HepG2 (cell line): ENCODE data around the gene COQ9. TPM values are rescaled to one million over a fixed set of nuclear protein-coding genes. Genes with fewer than 3 reads are reported as not detected.

Experiments used
- ATF7 ChIP-seq, 2 experiments: fragments of 450-650 bp in 1 of 2; sonication (generic) in 1 of 2; formaldehyde crosslinking in 1 of 2; IDR thresholded peaks; 2 replicates each; pipeline versions ENCODE4 v1.4.0 to v1.6.1; 2016 to 2020; ENCODE audit warnings: antibody characterized with exemption in 1 of 2, mild to moderate bottlenecking in 1 of 2, missing genetic modification reagents in 1 of 2
- KDM3A ChIP-seq: IDR thresholded peaks from 2 replicates; pipeline ENCODE4 v1.6.1; 2018; ENCODE audit warnings: low read depth, missing compliant biosample characterization
- KMT2B ChIP-seq: IDR thresholded peaks from 2 replicates; pipeline ENCODE4 v1.6.1; 2016; ENCODE audit warnings: missing genetic modification reagents, missing compliant biosample characterization
- MXD4 ChIP-seq: IDR thresholded peaks from 2 replicates; pipeline ENCODE4 v1.6.1; 2016; ENCODE audit warnings: mild to moderate bottlenecking, missing biosample characterization, missing genetic modification reagents
- ZFP36L2 ChIP-seq: sonication (generic); formaldehyde crosslinking; IDR thresholded peaks from 2 replicates; pipeline ENCODE4 v1.4.0; 2020; ENCODE audit warnings: missing genetic modification reagents
- polyA plus RNA-seq, 8 experiments: library from polyadenylated mRNA; depleted of rRNA in 3 of 8; stranded (reverse) in 7 of 8; unstranded in 1 of 8; fragments of >200 nt; fragmentation: Illumina TruSeq in 4 of 8; extraction: Trizol in 4 of 8; gene quantifications; 2 replicates each; pipeline versions ENCODE4 v1.2.1 to v1.2.3, GENCODE V29; 2011 to 2016; ENCODE audit warnings: low read depth in 4 of 8, missing spikeins in 1 of 8, mixed read lengths in 1 of 8; ENCODE audit not compliant: insufficient read depth in 1 of 8
- total RNA-seq, 5 experiments: library from RNA; depleted of rRNA; stranded (reverse); fragments of >200 nt; fragmentation: Illumina TruSeq; extraction: Trizol; gene quantifications; 2 replicates each; pipeline ENCODE4 v1.2.3, GENCODE V29; 2016; ENCODE audit warnings: low read depth in 1 of 5
- TF ChIP-seq, protein P1 (sequence below): sonication (generic); formaldehyde crosslinking; IDR thresholded peaks from 2 replicates; pipeline ENCODE4 v1.8.1; 2023; ENCODE audit warnings: mild to moderate bottlenecking, missing genetic modification reagents
- TF ChIP-seq, protein P2 (sequence below): sonication (generic); formaldehyde crosslinking; IDR thresholded peaks from 2 replicates; pipeline ENCODE4 v1.5.0; 2020; ENCODE audit warnings: missing genetic modification reagents
- TF ChIP-seq, protein P3 (sequence below): sonication (generic); formaldehyde crosslinking; IDR thresholded peaks from 2 replicates; pipeline ENCODE4 v1.4.0; 2020; ENCODE audit warnings: mild to moderate bottlenecking, low read depth, missing genetic modification reagents
- TF ChIP-seq, protein P4 (sequence below): sonication (generic); formaldehyde crosslinking; IDR thresholded peaks from 2 replicates; pipeline ENCODE4 v1.8.0; 2022; ENCODE audit warnings: missing genetic modification reagents, mild to moderate bottlenecking, moderate library complexity, borderline replicate concordance
- TF ChIP-seq, protein P5 (sequence below): IDR thresholded peaks from 2 replicates; pipeline ENCODE4 v1.6.1; 2016
- TF ChIP-seq, protein P6 (sequence below): sonication (generic); formaldehyde crosslinking; IDR thresholded peaks from 2 replicates; pipeline ENCODE4 v1.4.0; 2020; ENCODE audit warnings: mild to moderate bottlenecking, missing genetic modification reagents
- TF ChIP-seq, protein P7 (sequence below): sonication (generic); formaldehyde crosslinking; IDR thresholded peaks from 2 replicates; pipeline ENCODE4 v1.4.0; 2020; ENCODE audit warnings: missing genetic modification reagents, mild to moderate bottlenecking, borderline replicate concordance

COQ9 gene
- total and polyA plus RNA-seq, 2 of the 13 experiments (the other 11 are each of a cell fraction or from before 2014, with no cell fraction given), result 57.5 to 108 TPM

DNA sequence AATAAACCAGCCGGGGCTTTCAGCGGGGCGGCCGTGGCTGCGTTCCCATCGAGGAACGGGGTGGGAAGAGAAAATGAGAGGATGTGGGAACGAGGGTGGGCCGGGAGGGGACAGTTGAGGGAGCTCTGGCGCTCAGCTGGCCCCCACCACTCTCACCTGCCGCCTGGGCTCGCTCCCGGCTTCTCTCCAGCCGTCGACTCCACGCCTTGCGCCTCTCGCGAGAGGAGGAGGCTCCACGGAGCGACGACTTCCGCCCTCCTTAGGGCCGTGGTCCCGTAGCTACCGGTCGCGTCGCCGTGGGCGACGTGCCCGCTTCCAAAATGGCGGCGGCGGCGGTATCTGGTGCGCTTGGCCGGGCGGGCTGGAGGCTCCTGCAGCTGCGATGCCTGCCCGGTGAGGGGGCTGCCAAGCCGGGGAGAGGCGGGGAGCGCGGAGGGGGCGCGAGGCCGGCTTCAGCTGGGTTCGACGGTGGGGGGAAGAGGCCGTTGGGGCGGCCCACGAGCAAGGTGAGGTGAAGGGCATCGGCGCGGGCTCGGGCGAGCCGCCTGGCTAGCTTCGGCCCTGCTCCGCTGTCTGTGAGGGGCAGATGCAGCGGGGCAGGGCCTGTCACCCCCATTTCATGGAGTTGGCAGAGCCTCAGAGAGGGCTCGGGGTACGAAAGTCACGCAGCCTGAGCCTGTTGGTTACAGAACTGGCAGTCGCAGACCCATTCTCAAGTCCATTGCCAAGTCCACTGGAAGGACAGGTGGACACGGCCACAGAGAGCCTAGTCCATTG, at the start of gene COQ9, which contains the start of gene CIAPIN1 (continued):
- TF ChIP-seq, protein P1, sequence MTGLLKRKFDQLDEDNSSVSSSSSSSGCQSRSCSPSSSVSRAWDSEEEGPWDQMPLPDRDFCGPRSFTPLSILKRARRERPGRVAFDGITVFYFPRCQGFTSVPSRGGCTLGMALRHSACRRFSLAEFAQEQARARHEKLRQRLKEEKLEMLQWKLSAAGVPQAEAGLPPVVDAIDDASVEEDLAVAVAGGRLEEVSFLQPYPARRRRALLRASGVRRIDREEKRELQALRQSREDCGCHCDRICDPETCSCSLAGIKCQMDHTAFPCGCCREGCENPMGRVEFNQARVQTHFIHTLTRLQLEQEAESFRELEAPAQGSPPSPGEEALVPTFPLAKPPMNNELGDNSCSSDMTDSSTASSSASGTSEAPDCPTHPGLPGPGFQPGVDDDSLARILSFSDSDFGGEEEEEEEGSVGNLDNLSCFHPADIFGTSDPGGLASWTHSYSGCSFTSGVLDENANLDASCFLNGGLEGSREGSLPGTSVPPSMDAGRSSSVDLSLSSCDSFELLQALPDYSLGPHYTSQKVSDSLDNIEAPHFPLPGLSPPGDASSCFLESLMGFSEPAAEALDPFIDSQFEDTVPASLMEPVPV (CRISPR knock-in tag), result peak; percentile 82
- TF ChIP-seq, protein P2, sequence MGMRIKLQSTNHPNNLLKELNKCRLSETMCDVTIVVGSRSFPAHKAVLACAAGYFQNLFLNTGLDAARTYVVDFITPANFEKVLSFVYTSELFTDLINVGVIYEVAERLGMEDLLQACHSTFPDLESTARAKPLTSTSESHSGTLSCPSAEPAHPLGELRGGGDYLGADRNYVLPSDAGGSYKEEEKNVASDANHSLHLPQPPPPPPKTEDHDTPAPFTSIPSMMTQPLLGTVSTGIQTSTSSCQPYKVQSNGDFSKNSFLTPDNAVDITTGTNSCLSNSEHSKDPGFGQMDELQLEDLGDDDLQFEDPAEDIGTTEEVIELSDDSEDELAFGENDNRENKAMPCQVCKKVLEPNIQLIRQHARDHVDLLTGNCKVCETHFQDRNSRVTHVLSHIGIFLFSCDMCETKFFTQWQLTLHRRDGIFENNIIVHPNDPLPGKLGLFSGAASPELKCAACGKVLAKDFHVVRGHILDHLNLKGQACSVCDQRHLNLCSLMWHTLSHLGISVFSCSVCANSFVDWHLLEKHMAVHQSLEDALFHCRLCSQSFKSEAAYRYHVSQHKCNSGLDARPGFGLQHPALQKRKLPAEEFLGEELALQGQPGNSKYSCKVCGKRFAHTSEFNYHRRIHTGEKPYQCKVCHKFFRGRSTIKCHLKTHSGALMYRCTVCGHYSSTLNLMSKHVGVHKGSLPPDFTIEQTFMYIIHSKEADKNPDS (CRISPR knock-in tag), result no peak
- TF ChIP-seq, protein P3, sequence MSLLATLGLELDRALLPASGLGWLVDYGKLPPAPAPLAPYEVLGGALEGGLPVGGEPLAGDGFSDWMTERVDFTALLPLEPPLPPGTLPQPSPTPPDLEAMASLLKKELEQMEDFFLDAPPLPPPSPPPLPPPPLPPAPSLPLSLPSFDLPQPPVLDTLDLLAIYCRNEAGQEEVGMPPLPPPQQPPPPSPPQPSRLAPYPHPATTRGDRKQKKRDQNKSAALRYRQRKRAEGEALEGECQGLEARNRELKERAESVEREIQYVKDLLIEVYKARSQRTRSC, result peak; percentile 85; the same call in 1 of the 2 replicates
- no peak; the same call in 1 of the 2 replicates for TF ChIP-seq ZFP36L2
- TF ChIP-seq, protein P4, sequence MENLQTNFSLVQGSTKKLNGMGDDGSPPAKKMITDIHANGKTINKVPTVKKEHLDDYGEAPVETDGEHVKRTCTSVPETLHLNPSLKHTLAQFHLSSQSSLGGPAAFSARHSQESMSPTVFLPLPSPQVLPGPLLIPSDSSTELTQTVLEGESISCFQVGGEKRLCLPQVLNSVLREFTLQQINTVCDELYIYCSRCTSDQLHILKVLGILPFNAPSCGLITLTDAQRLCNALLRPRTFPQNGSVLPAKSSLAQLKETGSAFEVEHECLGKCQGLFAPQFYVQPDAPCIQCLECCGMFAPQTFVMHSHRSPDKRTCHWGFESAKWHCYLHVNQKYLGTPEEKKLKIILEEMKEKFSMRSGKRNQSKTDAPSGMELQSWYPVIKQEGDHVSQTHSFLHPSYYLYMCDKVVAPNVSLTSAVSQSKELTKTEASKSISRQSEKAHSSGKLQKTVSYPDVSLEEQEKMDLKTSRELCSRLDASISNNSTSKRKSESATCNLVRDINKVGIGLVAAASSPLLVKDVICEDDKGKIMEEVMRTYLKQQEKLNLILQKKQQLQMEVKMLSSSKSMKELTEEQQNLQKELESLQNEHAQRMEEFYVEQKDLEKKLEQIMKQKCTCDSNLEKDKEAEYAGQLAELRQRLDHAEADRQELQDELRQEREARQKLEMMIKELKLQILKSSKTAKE (CRISPR knock-in tag), result peak; percentile 80
- TF ChIP-seq, protein P5, sequence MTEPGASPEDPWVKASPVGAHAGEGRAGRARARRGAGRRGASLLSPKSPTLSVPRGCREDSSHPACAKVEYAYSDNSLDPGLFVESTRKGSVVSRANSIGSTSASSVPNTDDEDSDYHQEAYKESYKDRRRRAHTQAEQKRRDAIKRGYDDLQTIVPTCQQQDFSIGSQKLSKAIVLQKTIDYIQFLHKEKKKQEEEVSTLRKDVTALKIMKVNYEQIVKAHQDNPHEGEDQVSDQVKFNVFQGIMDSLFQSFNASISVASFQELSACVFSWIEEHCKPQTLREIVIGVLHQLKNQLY (CRISPR knock-in tag), result peak; percentile 64; the same call in 1 of the 2 replicates
- peak; percentile 98 for TF ChIP-seq KMT2B (CRISPR knock-in tag)
- TF ChIP-seq MXD4 (CRISPR knock-in tag), result peak; percentile 96
- TF ChIP-seq KDM3A (CRISPR knock-in tag), result peak; percentile 95
- no peak for TF ChIP-seq ATF7 (IDR thresholded peaks at IDR 0.05)
- peak; percentile 82 for TF ChIP-seq ATF7 (CRISPR knock-in tag; IDR thresholded peaks at IDR 0.05)
- TF ChIP-seq, protein P6, sequence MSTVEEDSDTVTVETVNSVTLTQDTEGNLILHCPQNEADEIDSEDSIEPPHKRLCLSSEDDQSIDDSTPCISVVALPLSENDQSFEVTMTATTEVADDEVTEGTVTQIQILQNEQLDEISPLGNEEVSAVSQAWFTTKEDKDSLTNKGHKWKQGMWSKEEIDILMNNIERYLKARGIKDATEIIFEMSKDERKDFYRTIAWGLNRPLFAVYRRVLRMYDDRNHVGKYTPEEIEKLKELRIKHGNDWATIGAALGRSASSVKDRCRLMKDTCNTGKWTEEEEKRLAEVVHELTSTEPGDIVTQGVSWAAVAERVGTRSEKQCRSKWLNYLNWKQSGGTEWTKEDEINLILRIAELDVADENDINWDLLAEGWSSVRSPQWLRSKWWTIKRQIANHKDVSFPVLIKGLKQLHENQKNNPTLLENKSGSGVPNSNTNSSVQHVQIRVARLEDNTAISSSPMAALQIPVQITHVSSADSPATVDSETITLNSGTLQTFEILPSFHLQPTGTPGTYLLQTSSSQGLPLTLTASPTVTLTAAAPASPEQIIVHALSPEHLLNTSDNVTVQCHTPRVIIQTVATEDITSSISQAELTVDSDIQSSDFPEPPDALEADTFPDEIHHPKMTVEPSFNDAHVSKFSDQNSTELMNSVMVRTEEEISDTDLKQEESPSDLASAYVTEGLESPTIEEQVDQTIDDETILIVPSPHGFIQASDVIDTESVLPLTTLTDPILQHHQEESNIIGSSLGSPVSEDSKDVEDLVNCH (CRISPR knock-in tag), result no peak
- TF ChIP-seq, protein P7, sequence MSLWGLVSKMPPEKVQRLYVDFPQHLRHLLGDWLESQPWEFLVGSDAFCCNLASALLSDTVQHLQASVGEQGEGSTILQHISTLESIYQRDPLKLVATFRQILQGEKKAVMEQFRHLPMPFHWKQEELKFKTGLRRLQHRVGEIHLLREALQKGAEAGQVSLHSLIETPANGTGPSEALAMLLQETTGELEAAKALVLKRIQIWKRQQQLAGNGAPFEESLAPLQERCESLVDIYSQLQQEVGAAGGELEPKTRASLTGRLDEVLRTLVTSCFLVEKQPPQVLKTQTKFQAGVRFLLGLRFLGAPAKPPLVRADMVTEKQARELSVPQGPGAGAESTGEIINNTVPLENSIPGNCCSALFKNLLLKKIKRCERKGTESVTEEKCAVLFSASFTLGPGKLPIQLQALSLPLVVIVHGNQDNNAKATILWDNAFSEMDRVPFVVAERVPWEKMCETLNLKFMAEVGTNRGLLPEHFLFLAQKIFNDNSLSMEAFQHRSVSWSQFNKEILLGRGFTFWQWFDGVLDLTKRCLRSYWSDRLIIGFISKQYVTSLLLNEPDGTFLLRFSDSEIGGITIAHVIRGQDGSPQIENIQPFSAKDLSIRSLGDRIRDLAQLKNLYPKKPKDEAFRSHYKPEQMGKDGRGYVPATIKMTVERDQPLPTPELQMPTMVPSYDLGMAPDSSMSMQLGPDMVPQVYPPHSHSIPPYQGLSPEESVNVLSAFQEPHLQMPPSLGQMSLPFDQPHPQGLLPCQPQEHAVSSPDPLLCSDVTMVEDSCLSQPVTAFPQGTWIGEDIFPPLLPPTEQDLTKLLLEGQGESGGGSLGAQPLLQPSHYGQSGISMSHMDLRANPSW (CRISPR knock-in tag), result 0 out of 2 replicates have a peak, but pooled peaks have one; percentile 56
